Right forelimb (tissue), 1 donor: ENCODE measurements around the gene CYTH1.

Experiments used
- DNase-seq: peaks from one replicate; pipeline ENCODE4 v3.0.0-alpha.2; 2018

Gene CYTH1

DNA sequence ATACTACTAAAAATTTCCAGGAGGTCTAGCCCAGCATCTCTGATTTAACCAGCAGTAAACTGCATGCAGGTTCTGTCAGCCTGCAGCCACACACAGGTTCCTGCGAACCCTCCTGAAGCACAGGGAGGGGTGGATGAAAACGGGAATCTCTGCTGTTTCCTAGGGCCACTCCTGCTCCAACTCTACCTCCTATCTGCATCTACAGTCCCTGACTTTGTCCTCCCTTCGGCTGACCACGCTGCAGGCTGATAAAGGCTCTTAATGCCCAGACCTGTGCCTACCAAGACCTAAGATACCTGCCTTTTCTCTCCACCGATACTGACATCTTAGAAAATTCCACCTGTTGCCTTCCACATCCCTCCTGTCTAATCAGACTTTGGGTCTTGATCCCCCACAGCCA is 50.2 kb downstream of the CYTH1 start:
- no peak for DNase-seq

DNA sequence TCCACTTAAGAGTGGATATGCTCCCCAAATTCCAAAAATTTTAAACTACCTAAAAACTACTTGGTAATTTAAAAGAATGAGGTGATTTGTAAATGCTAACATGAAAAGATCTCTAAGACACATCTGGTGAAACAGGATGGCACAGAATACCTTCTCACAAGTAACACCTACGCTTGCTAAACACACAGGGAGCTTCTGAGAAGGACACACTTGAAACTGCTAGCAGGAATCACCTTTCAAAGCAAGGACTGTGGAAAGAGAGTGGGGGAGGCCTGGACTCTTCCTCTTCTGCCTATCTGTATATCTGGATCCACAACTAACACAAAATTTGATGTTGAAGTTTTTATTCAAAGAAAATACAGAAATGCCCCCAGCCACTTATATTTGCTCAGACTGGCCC is 52.4 kb downstream of the CYTH1 start:
- no peak for DNase-seq

DNA sequence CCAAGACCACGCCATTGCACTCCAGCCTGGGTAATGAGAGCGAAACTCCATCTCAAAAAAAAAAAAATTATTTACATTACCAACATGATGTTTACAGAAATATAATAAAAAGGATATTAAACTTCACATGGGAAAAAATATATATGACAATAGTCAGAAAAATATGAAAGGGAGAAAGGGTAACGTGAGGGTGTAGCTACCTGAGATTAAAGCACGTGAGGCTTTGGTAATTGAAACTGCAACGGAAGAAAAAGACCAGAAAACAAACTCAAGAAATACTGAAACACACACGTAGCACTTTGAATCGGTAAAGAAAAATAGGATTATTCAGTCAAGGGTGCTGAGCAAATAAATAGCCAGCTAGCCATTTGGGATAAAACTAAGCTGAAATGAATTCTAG is 53.6 kb downstream of the CYTH1 start:
- DNase-seq = no peak

DNA sequence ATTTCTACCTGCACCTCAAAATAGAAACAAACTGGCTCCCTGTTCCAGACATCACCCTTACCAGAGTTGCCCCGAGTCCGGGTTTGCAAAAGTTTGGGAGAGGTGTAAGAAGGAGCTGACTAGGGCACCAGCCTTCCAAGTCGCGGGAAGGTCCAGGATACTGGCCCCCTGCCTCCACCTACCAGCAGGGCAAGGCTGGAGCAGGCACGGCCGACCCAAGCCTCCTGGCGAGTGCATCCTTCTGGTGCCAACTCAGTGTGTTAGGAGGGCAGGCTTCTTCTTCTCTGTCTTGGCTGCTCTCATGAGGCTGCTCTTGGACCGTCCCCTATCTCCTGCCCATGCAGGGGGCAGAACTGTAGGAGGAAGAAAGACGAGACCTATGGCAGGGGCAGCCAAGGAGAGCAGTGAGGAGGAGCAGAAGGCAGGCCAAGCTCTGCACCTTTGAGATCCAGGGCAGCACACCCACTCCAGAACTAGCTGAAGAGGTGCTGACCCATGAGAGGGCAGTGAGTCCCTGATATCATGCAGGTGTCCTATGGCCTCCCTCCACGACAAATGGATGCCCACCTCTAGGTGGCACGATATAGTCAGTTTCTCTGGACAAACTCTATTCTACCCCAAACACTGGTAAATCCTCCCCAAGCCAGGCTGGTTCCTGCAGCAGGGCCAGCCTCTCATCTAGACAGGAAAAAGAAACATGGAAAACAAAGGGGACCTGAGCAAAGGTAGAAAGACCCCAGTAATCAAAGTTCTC is 54.4 kb downstream of the CYTH1 start:
- no peak for DNase-seq

DNA sequence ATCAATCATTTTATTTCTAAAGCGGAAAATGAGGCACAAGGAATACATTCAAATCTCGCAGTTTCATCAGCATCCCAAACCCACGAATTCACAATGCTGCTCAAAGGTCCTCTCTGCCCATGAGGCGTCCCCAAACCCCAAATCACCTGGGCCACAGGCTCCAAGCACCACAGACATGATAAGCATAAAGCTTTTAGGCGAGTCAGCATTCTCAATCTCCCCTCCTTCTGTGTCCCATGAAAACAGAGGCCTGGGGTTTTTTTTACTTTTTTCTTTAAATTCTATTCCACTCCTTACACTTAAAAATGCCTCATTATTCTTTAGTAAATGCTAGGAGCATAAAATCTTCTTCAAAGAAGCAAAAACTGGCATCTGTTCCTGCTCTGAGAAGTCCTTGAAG is 55.0 kb downstream of the CYTH1 start:
- DNase-seq = no peak

- no peak for DNase-seq
Observed at GRCh38 chr17:78726513-78726912, 55.6 kb downstream of the CYTH1 start.

GRCh38 chr17:78725448-78726021 is 56.5 kb downstream of the CYTH1 start:
- DNase-seq = no peak

DNA sequence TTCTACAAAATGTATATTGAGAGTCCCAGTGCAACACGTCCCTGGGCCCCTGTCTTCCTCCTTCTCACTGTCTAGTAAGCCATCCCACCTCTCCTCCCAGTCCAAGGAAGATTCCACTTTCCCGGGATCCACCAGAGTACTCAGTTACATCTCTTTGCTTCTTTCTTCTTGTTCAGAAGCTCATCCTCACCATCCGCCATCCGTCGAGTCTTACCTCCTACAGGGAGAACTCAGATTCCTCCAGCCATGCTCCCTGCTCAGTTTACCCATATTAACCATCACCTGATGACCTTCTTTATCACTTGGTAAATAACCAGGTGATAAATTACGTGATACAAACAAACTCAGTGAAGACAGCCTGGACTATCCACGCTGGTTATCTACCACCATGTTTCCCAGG is 57.1 kb downstream of the CYTH1 start:
- no peak for DNase-seq

DNA sequence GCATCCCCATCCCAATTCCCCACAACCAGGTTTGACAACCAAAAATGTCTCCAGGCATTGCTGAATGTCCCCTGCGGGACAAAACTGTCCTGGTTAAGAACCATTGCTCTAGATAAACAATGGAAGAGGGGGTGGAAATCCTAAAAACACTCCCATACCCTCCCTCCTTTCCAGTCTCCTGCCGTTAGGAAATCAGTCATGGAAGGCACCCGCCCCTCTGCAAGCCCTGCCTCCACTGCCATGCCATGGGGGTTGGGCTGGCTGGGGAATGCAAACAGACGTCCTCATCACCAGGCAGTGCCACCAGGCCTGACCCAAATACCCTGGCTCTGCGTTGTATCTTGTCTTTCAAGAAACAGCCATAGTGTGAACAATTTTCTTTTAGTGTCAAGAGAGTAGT is 57.5 kb downstream of the CYTH1 start:
- no peak for DNase-seq

DNA sequence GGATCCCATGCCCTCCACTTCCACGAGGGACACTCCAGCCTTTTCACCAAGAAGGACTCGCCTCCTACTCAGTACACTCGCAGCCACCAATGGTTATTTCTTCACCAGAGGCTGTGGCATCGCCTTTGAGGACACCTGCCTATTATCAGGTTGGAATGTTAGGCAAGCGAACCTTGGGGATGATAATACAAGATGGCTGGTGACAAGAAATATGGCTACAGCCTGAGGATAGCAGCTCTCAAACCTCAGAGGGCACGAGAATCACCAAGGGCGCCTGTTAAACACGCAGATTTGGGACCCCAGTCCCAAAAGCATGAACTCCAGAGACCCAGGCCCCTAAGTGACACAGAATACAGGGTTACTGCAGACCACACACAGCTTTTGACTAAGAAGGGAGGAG is 58.1 kb downstream of the CYTH1 start:
- DNase-seq = no peak

- DNase-seq = peak; percentile 92
Observed at GRCh38 chr17:78723001-78723796, 58.9 kb downstream of the CYTH1 start.

GRCh38 chr17:78722246-78722761 is 59.8 kb downstream of the CYTH1 start:
- DNase-seq = peak; percentile 58

DNA sequence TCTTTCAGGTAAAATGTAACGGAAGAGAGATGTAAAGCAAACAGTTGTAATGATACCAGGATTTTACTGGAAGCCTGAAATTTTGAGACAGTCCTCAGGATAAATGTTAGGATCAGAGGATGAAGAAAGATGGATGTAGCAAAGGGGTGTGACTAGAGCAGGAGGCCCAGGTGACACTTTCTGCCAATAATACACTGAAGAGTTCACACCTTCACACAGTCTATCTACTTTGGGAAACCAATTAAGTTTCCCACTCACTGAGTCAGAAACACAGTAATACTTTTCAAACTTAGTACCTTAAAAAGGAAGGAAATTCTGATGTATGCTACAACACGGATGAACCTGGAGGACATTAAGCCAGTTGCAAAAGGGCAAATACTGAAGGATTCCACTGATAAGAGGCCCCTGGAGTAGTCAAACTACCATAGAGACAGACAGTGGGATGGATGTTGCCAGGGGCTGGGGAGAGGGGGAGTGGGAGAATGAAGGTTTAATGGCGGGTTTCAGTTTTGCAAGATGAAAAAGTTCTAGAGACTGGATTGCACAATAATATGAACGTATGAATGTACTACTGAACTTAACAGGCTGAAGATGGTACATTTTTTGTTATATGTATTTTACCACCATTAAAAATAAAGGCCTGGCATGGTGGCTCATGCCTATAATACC is 62.3 kb downstream of the CYTH1 start:
- no peak for DNase-seq

- DNase-seq = no peak
Observed at GRCh38 chr17:78718575-78719208, 63.4 kb downstream of the CYTH1 start.

DNA sequence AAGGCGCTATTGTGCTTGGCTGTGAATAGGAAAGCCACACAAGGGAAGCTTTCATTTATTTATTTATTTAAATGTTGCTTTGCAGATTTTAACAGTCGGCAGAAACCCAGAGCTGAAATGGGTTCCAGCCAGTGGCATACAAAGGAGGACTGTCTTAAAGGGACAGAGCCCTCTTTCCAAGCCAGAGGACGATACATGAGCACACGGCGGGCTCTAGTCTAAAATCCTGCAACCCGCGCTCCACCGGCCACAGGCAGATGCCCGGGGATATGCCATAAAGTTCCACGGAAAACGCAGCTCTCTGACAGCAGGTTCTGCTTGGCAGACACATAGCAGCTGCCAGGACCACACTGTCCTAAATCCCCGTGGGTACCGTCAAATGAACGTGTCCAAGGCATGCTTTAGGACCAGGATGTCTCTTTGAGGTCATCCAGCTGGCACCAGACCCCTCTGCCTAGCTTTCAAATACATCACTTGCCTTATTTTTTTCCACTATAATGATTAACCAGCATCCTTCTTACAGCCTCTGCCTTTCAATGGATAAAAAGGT is 64.6 kb downstream of the CYTH1 start:
- DNase-seq = peak; percentile 61

GRCh38 chr17:78716814-78717393 is 65.2 kb downstream of the CYTH1 start:
- peak; percentile 80 for DNase-seq

DNA sequence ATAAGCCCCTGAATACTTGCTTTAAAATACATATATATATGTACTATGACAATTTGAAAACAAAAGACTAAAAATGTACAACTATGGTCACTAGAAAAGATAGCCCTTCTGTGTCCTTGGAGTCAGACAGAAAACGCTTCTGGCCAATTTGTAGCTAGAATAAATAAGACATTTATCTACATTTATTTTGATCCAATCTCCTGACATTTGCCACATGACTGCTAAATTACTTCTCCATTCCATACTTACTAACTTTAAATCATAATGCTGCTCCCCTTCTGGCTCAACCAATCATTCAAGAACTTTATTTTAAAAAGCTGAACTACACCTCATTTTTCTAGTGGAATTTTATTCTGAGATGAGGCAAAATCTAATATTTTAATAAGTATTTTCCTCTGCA is 65.8 kb downstream of the CYTH1 start:
- no peak for DNase-seq

DNA sequence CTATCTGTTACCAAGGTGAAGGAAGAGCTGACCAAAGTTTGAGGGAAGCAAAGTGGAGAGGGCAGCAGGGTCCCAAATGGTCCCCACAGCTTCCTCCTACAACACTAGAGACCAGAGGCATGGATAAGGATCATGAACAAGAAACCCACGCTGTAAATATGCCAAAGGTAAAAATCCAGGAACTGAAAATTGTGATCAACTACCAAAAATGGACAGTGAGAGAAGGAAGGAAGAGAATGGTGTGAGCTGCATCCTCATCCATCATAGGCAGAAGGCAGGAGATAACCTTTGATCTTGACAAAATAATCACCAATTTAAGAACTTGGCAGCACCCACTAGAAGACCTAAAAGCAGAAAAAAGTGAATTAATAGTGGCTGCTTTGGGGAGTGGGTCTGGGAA is 66.2 kb downstream of the CYTH1 start:
- DNase-seq = no peak

GRCh38 chr17:78715000-78715771 is 66.9 kb downstream of the CYTH1 start:
- DNase-seq = no peak

- DNase-seq = no peak
Observed at GRCh38 chr17:78714534-78714933, 67.5 kb downstream of the CYTH1 start.

- DNase-seq = no peak
Observed at GRCh38 chr17:78712043-78712442, 70.0 kb downstream of the CYTH1 start.
